Measurements from ENCODE around the gene NECTIN2. TPM values are rescaled to one million over a fixed set of nuclear protein-coding genes. Genes with fewer than 3 reads are reported as not detected.
"Not testable (repeated sequence)": the region's sequence is repeated elsewhere in the genome, so short reads cannot be mapped to it uniquely, and the experiment has no call there.

NECTIN2 gene
- total and polyA plus RNA-seq, 2 donors: 27.4 to 50.2 TPM

GRCh38 chr19:44905437-44906160, 59.5 kb downstream of the NECTIN2 start, which contains the start of gene APOE:
Gene APOE, plus strand, starts transcription at chr19:44905796. Its CDS starts 829 bp downstream, at chr19:44906625.
- H3K27ac ChIP-seq (ENCODE audit: low read depth): no peak within 1 kb of the TSS
- H3K4me1 ChIP-seq (ENCODE audit: insufficient read depth): no peaks in the 10 kb centered on the region
- H3K4me3 ChIP-seq (ENCODE audit: low read depth, low read length): no peak within 1 kb of the TSS
- WGBS: under 1% methylated on average over 20 of the region's 20 CpGs
- no peaks in the 10 kb centered on the region for H3K36me3 ChIP-seq (ENCODE audit: insufficient read depth)
- no peak for DNase-seq (ENCODE audit: extremely low spot score)

GRCh38 chr19:44907613-44908012, 61.5 kb downstream of the NECTIN2 start:
- 91% methylated on average over 12 of the region's 12 CpGs for WGBS
- no peak overlapping the region for H3K27ac ChIP-seq (ENCODE audit: low read depth)
- H3K4me3 ChIP-seq (ENCODE audit: low read depth, low read length): no peak overlapping the region
- no peaks in the 10 kb centered on the region for H3K4me1 ChIP-seq (ENCODE audit: insufficient read depth)
- DNase-seq (ENCODE audit: extremely low spot score): no peak
- H3K36me3 ChIP-seq (ENCODE audit: insufficient read depth): no peaks in the 10 kb centered on the region

GRCh38 chr19:44908074-44908835, 62.2 kb downstream of the NECTIN2 start:
- no peaks in the 10 kb centered on the region for H3K36me3 ChIP-seq (ENCODE audit: insufficient read depth)
- no peak overlapping the region for H3K4me3 ChIP-seq (ENCODE audit: low read depth, low read length)
- DNase-seq (ENCODE audit: extremely low spot score): no peak
- no peak overlapping the region for H3K27ac ChIP-seq (ENCODE audit: low read depth)
- no peaks in the 10 kb centered on the region for H3K4me1 ChIP-seq (ENCODE audit: insufficient read depth)
- 95% methylated on average over 46 of the region's 46 CpGs for WGBS

GRCh38 chr19:44908836-44909261, 62.8 kb downstream of the NECTIN2 start:
- 96% methylated on average over 44 of the region's 44 CpGs for WGBS
- Histone ChIP-seq H3K4me1 (ENCODE audit: insufficient read depth) (no peaks in the 10 kb centered on the region), H3K4me3 (ENCODE audit: low read depth, low read length) (no peak overlapping the region), H3K36me3 (ENCODE audit: insufficient read depth) (no peaks in the 10 kb centered on the region), H3K27ac (ENCODE audit: low read depth) (no peak overlapping the region)
- no peak for DNase-seq (ENCODE audit: extremely low spot score)

GRCh38 chr19:44909775-44910174, 63.7 kb downstream of the NECTIN2 start:
- Histone ChIP-seq H3K27ac (ENCODE audit: low read depth) (no peak overlapping the region), H3K4me3 (ENCODE audit: low read depth, low read length) (no peak overlapping the region), H3K4me1 (ENCODE audit: insufficient read depth) (no peaks in the 10 kb centered on the region), H3K36me3 (ENCODE audit: insufficient read depth) (no peaks in the 10 kb centered on the region)
- WGBS: 89% methylated on average over 5 of the region's 5 CpGs
- DNase-seq (ENCODE audit: extremely low spot score): no peak

- not testable (repeated sequence) for H3K4me3 ChIP-seq (ENCODE audit: low read depth, low read length); DNase-seq (ENCODE audit: extremely low spot score); H3K27ac ChIP-seq (ENCODE audit: low read depth); H3K4me1 ChIP-seq (ENCODE audit: insufficient read depth); H3K36me3 ChIP-seq (ENCODE audit: insufficient read depth)
- WGBS: 93% methylated on average over 6 of the region's 6 CpGs
Measured at GRCh38 chr19:44911896-44912295, 65.8 kb downstream of the NECTIN2 start.

GRCh38 chr19:44912854-44913253, 66.8 kb downstream of the NECTIN2 start:
- Histone ChIP-seq H3K4me1 (ENCODE audit: insufficient read depth) (no peaks in the 10 kb centered on the region), H3K4me3 (ENCODE audit: low read depth, low read length) (no peak overlapping the region), H3K27ac (ENCODE audit: low read depth) (no peak overlapping the region), H3K36me3 (ENCODE audit: insufficient read depth) (no peaks in the 10 kb centered on the region)
- no peak for DNase-seq (ENCODE audit: extremely low spot score)
- WGBS: 49% methylated on average over 6 of the region's 6 CpGs

- H3K4me3 ChIP-seq (ENCODE audit: low read depth, low read length); H3K36me3 ChIP-seq (ENCODE audit: insufficient read depth); DNase-seq (ENCODE audit: extremely low spot score); H3K4me1 ChIP-seq (ENCODE audit: insufficient read depth); H3K27ac ChIP-seq (ENCODE audit: low read depth): not testable (repeated sequence)
- WGBS: 58% methylated on average over 23 of the region's 23 CpGs
Measured at GRCh38 chr19:44913512-44914432, 67.7 kb downstream of the NECTIN2 start.

- H3K36me3 ChIP-seq (ENCODE audit: insufficient read depth); H3K4me1 ChIP-seq (ENCODE audit: insufficient read depth); H3K27ac ChIP-seq (ENCODE audit: low read depth): not testable (repeated sequence)
- WGBS: 8% methylated on average over 27 of the region's 28 CpGs
- DNase-seq (ENCODE audit: extremely low spot score): peak; percentile 74
- peak within 1 kb of the TSS; percentile 28 for H3K4me3 ChIP-seq (ENCODE audit: low read depth, low read length)
Measured at GRCh38 chr19:44914433-44915206, 68.5 kb downstream of the NECTIN2 start, which contains the start of gene APOC1. Gene APOC1, plus strand, starts transcription at chr19:44914608. Its CDS starts 284 bp downstream, at chr19:44914892.

GRCh38 chr19:44924243-44924725, 78.2 kb downstream of the NECTIN2 start:
- H3K4me3 ChIP-seq (ENCODE audit: low read depth, low read length): no peak overlapping the region
- H3K27ac ChIP-seq (ENCODE audit: low read depth): no peak overlapping the region
- no peak for DNase-seq (ENCODE audit: extremely low spot score)
- H3K4me1 ChIP-seq (ENCODE audit: insufficient read depth): no peaks in the 10 kb centered on the region
- no peaks in the 10 kb centered on the region for H3K36me3 ChIP-seq (ENCODE audit: insufficient read depth)
- WGBS: 81% methylated on average over 8 of the region's 8 CpGs

GRCh38 chr19:44925114-44925891, 79.2 kb downstream of the NECTIN2 start:
- DNase-seq (ENCODE audit: extremely low spot score): no peak
- H3K36me3 ChIP-seq (ENCODE audit: insufficient read depth): no peaks in the 10 kb centered on the region
- H3K4me3 ChIP-seq (ENCODE audit: low read depth, low read length): no peak overlapping the region
- 36% methylated on average over 8 of the region's 8 CpGs for WGBS
- no peaks in the 10 kb centered on the region for H3K4me1 ChIP-seq (ENCODE audit: insufficient read depth)
- H3K27ac ChIP-seq (ENCODE audit: low read depth): no peak overlapping the region

Data from urinary bladder (tissue), 4 donors.